CD4-positive, CD25-positive, alpha-beta regulatory T cell (primary cell): Measurements from ENCODE around the gene DDOST. TPM values are rescaled to one million over a fixed set of nuclear protein-coding genes. Genes with fewer than 3 reads are reported as not detected.

ENCODE experiments used
- ATAC-seq, 2 donors: fragments of 150-1000 bp; cut with Tn5 transposase; one replicate each; pipeline ENCODE4 v1.10.0; 2021; ENCODE audit warnings: low read depth in 2 of 2, moderate number of reproducible peaks in 2 of 2, moderate library complexity in 1 of 2
- DNase-seq, 3 donors: peaks; one replicate each; pipeline versions ENCODE4 v3.0.0 to v3.0.0-alpha.2; 2012 to 2022; ENCODE audit warnings: mixed read lengths in 1 of 3
- H3K27ac ChIP-seq: one replicate; pipeline ENCODE4 v1.7.0; 2013; ENCODE audit warnings: mild to moderate bottlenecking, low read length; ENCODE audit not compliant: insufficient read depth, poor library complexity, severe bottlenecking
- H3K27me3 ChIP-seq: one replicate; pipeline ENCODE4 v1.7.0; 2013; ENCODE audit warnings: low read length; ENCODE audit not compliant: control insufficient read depth, insufficient read depth
- H3K36me3 ChIP-seq: one replicate; pipeline ENCODE4 v1.7.0; 2013; ENCODE audit warnings: mild to moderate bottlenecking, low read length, moderate library complexity; ENCODE audit not compliant: control insufficient read depth, insufficient read depth
- H3K4me1 ChIP-seq: 2 replicates; pipeline ENCODE4 v1.7.0; 2013; ENCODE audit warnings: mild to moderate bottlenecking, low read length; ENCODE audit not compliant: insufficient read depth, control insufficient read depth, poor library complexity, severe bottlenecking
- H3K4me3 ChIP-seq: one replicate; pipeline ENCODE4 v1.7.0; 2013; ENCODE audit warnings: low read depth, mild to moderate bottlenecking, low read length, moderate library complexity
- H3K9me3 ChIP-seq, 2 experiments: 1 replicate in 1 of 2; 2 replicates in 1 of 2; pipeline ENCODE4 v1.7.0; 2013; ENCODE audit warnings: low read length in 2 of 2, mild to moderate bottlenecking in 1 of 2, moderate library complexity in 1 of 2; ENCODE audit not compliant: control insufficient read depth in 2 of 2
- H3K27ac Mint-ChIP-seq, 3 donors: one replicate each; pipeline ENCODE4 v1.8.0; 2020 to 2022; ENCODE audit warnings: mild to moderate bottlenecking in 3 of 3, mixed read lengths in 3 of 3, moderate library complexity in 2 of 3
- H3K27me3 Mint-ChIP-seq: one replicate; pipeline ENCODE4 v1.8.0; 2022; ENCODE audit warnings: mild to moderate bottlenecking, mixed read lengths
- H3K36me3 Mint-ChIP-seq: one replicate; pipeline ENCODE4 v1.8.0; 2020; ENCODE audit warnings: mixed read lengths
- H3K4me1 Mint-ChIP-seq, 4 donors: one replicate each; pipeline ENCODE4 v1.8.0; 2020 to 2022; ENCODE audit warnings: mixed read lengths in 4 of 4, mild to moderate bottlenecking in 1 of 4
- H3K4me3 Mint-ChIP-seq, 4 donors: one replicate each; pipeline ENCODE4 v1.8.0; 2020 to 2022; ENCODE audit warnings: mild to moderate bottlenecking in 4 of 4, mixed read lengths in 4 of 4, moderate library complexity in 3 of 4
- H3K9me3 Mint-ChIP-seq, 7 donors: one replicate each; pipeline ENCODE4 v1.8.0; 2020 to 2022; ENCODE audit warnings: mixed read lengths in 7 of 7, mild to moderate bottlenecking in 3 of 7, moderate library complexity in 2 of 7
- polyA plus RNA-seq, 4 donors: library from polyadenylated mRNA; unstranded; fragments of 300-500 nt; fragmentation: Illumina TruSeq; gene quantifications; one replicate each; pipeline ENCODE4 v1.2.3, GENCODE V29; 2021
- total RNA-seq: library from RNA; stranded (reverse); gene quantifications from one replicate; pipeline ENCODE4 v1.2.3, GENCODE V29; 2022

Gene DDOST
- total and polyA plus RNA-seq, 5 donors from 2014 or later = 103 to 283 (median 257) TPM

- DNase-seq (peak; percentile 74 to 86 (median 82)), ATAC-seq (peak; percentile 87 to 88)
- Histone ChIP-seq H3K27ac (peak within 1 kb of the TSS; percentile 74), H3K36me3 (peaks cover 8% of the 10 kb centered on the region), H3K4me3 (peak within 1 kb of the TSS; percentile 98), H3K9me3 (no peaks in the 10 kb centered on the region), H3K4me1 (peaks cover 12% of the 10 kb centered on the region), H3K27me3 (peaks cover 1% of the 10 kb centered on the region)
- H3K36me3 Mint-ChIP-seq = peaks cover 3% of the 10 kb centered on the region
- H3K27ac Mint-ChIP-seq = peak within 1 kb of the TSS; percentile 90 to 97 (median 93)
- H3K9me3 Mint-ChIP-seq = peaks cover 0 to 4% (median 0%) of the 10 kb centered on the region in 7 donors
- H3K27me3 Mint-ChIP-seq = peaks cover 20% of the 10 kb centered on the region
- peak within 1 kb of the TSS; percentile 94 to 98 (median 96) for H3K4me3 Mint-ChIP-seq
- H3K4me1 Mint-ChIP-seq = peaks cover 5 to 19% (median 12%) of the 10 kb centered on the region in 4 donors
These were observed 27.7 kb downstream of the DDOST start, which contains the start of gene PINK1 for GRCh38 chr1:20633190-20634064. TSS of gene PINK1 (plus strand) at chr1:20633458. CDS start at chr1:20633549, 91 bp downstream.

- no peak for DNase-seq
- Mint-ChIP-seq H3K36me3 (peaks cover 2% of the 10 kb centered on the region), H3K27ac (no peak overlapping the region), H3K4me3 (peak overlapping the region; percentile 83 to 90 (median 86)), H3K27me3 (peaks cover 25% of the 10 kb centered on the region), H3K4me1 (peaks cover 5 to 19% (median 12%) of the 10 kb centered on the region in 4 donors), H3K9me3 (peaks cover 0 to 4% (median 0%) of the 10 kb centered on the region in 7 donors)
- Histone ChIP-seq H3K4me3 (no peak overlapping the region), H3K36me3 (peaks cover 3% of the 10 kb centered on the region), H3K4me1 (peaks cover 12% of the 10 kb centered on the region), H3K27ac (no peak overlapping the region), H3K9me3 (no peaks in the 10 kb centered on the region), H3K27me3 (peaks cover 5% of the 10 kb centered on the region)
- ATAC-seq = no peak
These were observed 28.8 kb downstream of the DDOST start for GRCh38 chr1:20632386-20632785.

- peak overlapping the region in 2 of 4 donors; percentile 76 to 86 for H3K4me3 Mint-ChIP-seq
These were observed 30.4 kb downstream of the DDOST start for GRCh38 chr1:20630729-20631128.

GRCh38 chr1:20626524-20626923 lies 34.6 kb downstream of the DDOST start:
- no peak overlapping the region for H3K27ac Mint-ChIP-seq
- peaks cover 49% of the 10 kb centered on the region for H3K27me3 Mint-ChIP-seq
- Histone ChIP-seq H3K4me3 (no peak overlapping the region), H3K4me1 (no peaks in the 10 kb centered on the region), H3K9me3 (no peaks in the 10 kb centered on the region), H3K27me3 (peaks cover 6% of the 10 kb centered on the region), H3K27ac (no peak overlapping the region), H3K36me3 (no peaks in the 10 kb centered on the region)
- no peak for DNase-seq
- no peak overlapping the region for H3K4me3 Mint-ChIP-seq
- no peak for ATAC-seq
- no peaks in the 10 kb centered on the region for H3K4me1 Mint-ChIP-seq
- no peaks in the 10 kb centered on the region for H3K36me3 Mint-ChIP-seq
- H3K9me3 Mint-ChIP-seq = peaks cover 0 to 4% (median 0%) of the 10 kb centered on the region in 7 donors

More at GRCh38 chr1:20630729-20631128, 30.4 kb downstream of the DDOST start:
- H3K27ac Mint-ChIP-seq = no peak overlapping the region
- no peaks in the 10 kb centered on the region for H3K36me3 ChIP-seq
- peaks cover 6% of the 10 kb centered on the region for H3K27me3 ChIP-seq
- H3K27me3 Mint-ChIP-seq = peaks cover 38% of the 10 kb centered on the region
- H3K9me3 ChIP-seq = no peaks in the 10 kb centered on the region
- peaks cover 4 to 13% (median 9%) of the 10 kb centered on the region in 4 donors for H3K4me1 Mint-ChIP-seq
- no peaks in the 10 kb centered on the region for H3K36me3 Mint-ChIP-seq
- no peak overlapping the region for H3K4me3 ChIP-seq
- peaks cover 12% of the 10 kb centered on the region for H3K4me1 ChIP-seq
- DNase-seq (no peak), ATAC-seq (no peak)
- H3K27ac ChIP-seq = no peak overlapping the region
- H3K9me3 Mint-ChIP-seq = peaks cover 0 to 4% (median 0%) of the 10 kb centered on the region in 7 donors

GRCh38 chr1:20626098-20626427 lies 35.1 kb downstream of the DDOST start:
- DNase-seq (no peak), ATAC-seq (no peak)
- Histone ChIP-seq H3K27me3 (peaks cover 6% of the 10 kb centered on the region), H3K27ac (no peak overlapping the region), H3K9me3 (no peaks in the 10 kb centered on the region), H3K4me1 (no peaks in the 10 kb centered on the region), H3K36me3 (no peaks in the 10 kb centered on the region), H3K4me3 (no peak overlapping the region)
- Mint-ChIP-seq H3K4me1 (no peaks in the 10 kb centered on the region), H3K36me3 (no peaks in the 10 kb centered on the region), H3K27ac (no peak overlapping the region), H3K27me3 (peaks cover 47% of the 10 kb centered on the region), H3K4me3 (no peak overlapping the region), H3K9me3 (peaks cover 0 to 4% (median 0%) of the 10 kb centered on the region in 7 donors)

GRCh38 chr1:20625176-20626097 lies 35.7 kb downstream of the DDOST start:
- H3K9me3 Mint-ChIP-seq = peaks cover 0 to 4% (median 0%) of the 10 kb centered on the region in 7 donors
- H3K27ac ChIP-seq = no peak overlapping the region

GRCh38 chr1:20624709-20625108 lies 36.5 kb downstream of the DDOST start:
- Histone ChIP-seq H3K4me3 (no peak overlapping the region), H3K9me3 (no peaks in the 10 kb centered on the region), H3K36me3 (no peaks in the 10 kb centered on the region), H3K4me1 (no peaks in the 10 kb centered on the region), H3K27me3 (peaks cover 4% of the 10 kb centered on the region), H3K27ac (no peak overlapping the region)
- Mint-ChIP-seq H3K9me3 (peaks cover 0 to 4% (median 0%) of the 10 kb centered on the region in 7 donors), H3K4me1 (no peaks in the 10 kb centered on the region), H3K4me3 (peak overlapping the region in 1 of 4 donors; percentile 2), H3K36me3 (no peaks in the 10 kb centered on the region), H3K27me3 (peaks cover 40% of the 10 kb centered on the region), H3K27ac (no peak overlapping the region)
- no peak for ATAC-seq
- no peak for DNase-seq

More at GRCh38 chr1:20625176-20626097, 35.7 kb downstream of the DDOST start:
- no peak for ATAC-seq
- Mint-ChIP-seq H3K27me3 (peaks cover 43% of the 10 kb centered on the region), H3K36me3 (no peaks in the 10 kb centered on the region), H3K4me3 (no peak overlapping the region), H3K4me1 (no peaks in the 10 kb centered on the region), H3K27ac (no peak overlapping the region)
- Histone ChIP-seq H3K4me1 (no peaks in the 10 kb centered on the region), H3K36me3 (no peaks in the 10 kb centered on the region), H3K27me3 (peaks cover 6% of the 10 kb centered on the region), H3K4me3 (no peak overlapping the region), H3K9me3 (no peaks in the 10 kb centered on the region)
- no peak for DNase-seq
